HG02610 (cell line): ENCODE results near the gene TMEM51.

Experiments
- ATAC-seq: cut with Tn5 transposase; IDR thresholded peaks from one replicate; pipeline ENCODE4 v1.9.1; 2021; ENCODE audit warnings: mild to moderate bottlenecking, moderate library complexity; ENCODE audit not compliant: unreplicated experiment

The TMEM51 gene

GRCh38 chr1:15262706-15263105 is 109.2 kb downstream of the TMEM51 start:
- ATAC-seq = no peak

DNA sequence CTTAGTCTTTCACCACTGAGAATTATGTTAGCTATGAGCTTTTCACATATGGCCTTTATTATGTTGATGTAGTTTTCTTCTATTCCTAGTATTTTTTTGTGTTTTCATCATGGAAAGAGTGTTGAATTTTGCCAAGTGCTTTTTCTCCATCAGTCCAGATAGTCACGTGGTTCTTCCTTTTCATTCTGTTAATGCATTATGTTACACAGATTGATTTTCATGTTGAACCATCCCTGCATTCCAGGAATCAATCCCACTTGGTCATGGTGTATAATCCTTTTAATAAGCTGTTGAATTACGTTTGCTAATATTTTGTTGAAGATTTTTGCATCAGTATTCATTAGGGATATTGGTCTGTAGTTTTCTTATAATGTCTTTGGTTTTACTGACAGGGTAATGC is 111.2 kb downstream of the TMEM51 start:
- no peak for ATAC-seq
